Activated CD8-positive, alpha-beta memory T cell treated with anti-CD3 and anti-CD28 coated beads, Interleukin-2, amount 10 ng/mL, durations not matched to agents 7 days and 5 days (primary cell): ENCODE results near the gene TMEM30A. TPM values are rescaled to one million over a fixed set of nuclear protein-coding genes. Genes with fewer than 3 reads are reported as not detected.

ENCODE experiments used
- ATAC-seq: fragments of 150-1000 bp; cut with Tn5 transposase; one replicate; pipeline ENCODE4 v1.10.0; 2021; ENCODE audit warnings: moderate library complexity
- CTCF ChIA-PET: fragments of 350-600 bp; sonication (Branson Sonifier 250); formaldehyde crosslinking; loops from one replicate; lab custom pipeline; 2021; ENCODE audit warnings: antibody characterized with exemption; lab: Charles Lee
- DNase-seq: peaks from one replicate; pipeline ENCODE4 v3.0.0-alpha.2; 2020
- H3K27ac Mint-ChIP-seq: one replicate; pipeline ENCODE4 v1.8.0; 2021; ENCODE audit warnings: mild to moderate bottlenecking, mixed read lengths
- H3K27me3 Mint-ChIP-seq: one replicate; pipeline ENCODE4 v1.8.0; 2021; ENCODE audit warnings: mixed read lengths
- H3K36me3 Mint-ChIP-seq: one replicate; pipeline ENCODE4 v1.8.0; 2021; ENCODE audit warnings: mild to moderate bottlenecking, mixed read lengths
- H3K4me1 Mint-ChIP-seq: one replicate; pipeline ENCODE4 v1.8.0; 2021; ENCODE audit warnings: mixed read lengths
- H3K4me3 Mint-ChIP-seq: one replicate; pipeline ENCODE4 v1.8.0; 2021; ENCODE audit warnings: mild to moderate bottlenecking, moderate library complexity, mixed read lengths
- H3K9me3 Mint-ChIP-seq: one replicate; pipeline ENCODE4 v1.8.0; 2022; ENCODE audit warnings: low read depth, mixed read lengths
- total RNA-seq, 2 experiments: library from RNA; stranded (reverse); gene quantifications; one replicate each; pipeline ENCODE4 v1.2.3, GENCODE V29; 2021

The TMEM30A gene
- total RNA-seq = 10 to 100 TPM; 39.9 to 54.4 TPM

DNA sequence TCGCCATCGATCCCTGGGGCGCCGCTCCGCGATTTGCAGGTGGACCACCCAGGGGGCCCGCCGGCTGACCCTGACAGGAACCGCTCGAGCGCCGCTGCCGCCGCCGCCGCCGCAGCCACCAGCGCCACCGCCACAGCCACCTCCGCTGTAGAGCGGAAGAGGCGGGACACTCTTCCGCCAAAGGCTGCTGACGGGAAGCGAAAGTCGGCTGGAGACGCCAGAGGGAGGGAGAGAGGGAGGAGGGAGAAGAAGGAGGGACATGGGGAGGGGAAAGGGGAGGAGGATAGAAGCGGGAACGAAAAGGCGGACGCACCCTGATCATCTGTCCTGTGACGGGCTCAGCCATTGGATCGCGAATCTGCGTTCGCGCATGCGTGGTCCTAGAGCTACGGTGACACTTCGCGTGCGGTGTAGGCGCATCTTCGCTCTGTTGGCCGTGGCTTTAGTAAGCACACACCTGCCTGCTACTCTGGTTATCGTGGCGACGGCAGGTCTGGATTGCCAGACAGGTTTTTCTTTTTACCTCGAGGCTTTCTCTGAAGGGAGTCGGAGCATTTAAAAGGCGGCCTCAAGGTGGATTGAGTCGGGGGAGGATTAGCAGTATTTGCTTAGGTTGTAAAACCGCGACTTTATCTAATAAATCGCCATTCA lies at the start of gene TMEM30A:
Gene TMEM30A, minus strand, starts transcription at position 161 of the 651 bp plus-strand sequence. Its CDS starts 154 bp downstream, at position 7.
- ATAC-seq = peak; percentile 95
- peak; percentile 98 for DNase-seq
- Mint-ChIP-seq H3K4me1 (peaks cover 46% of the 10 kb centered on the region), H3K9me3 (no peaks in the 10 kb centered on the region), H3K4me3 (no peak within 1 kb of the TSS), H3K36me3 (peaks cover 8% of the 10 kb centered on the region), H3K27me3 (no peaks in the 10 kb centered on the region), H3K27ac (no peak within 1 kb of the TSS)
- CTCF ChIA-PET = interaction anchor here (1.0 to 1.9 kb wide), 6 partner anchors 9 to 18 kb away, joined by 5 to 6 read pairs (median 5); no protein-coding TSS in a partner anchor

DNA sequence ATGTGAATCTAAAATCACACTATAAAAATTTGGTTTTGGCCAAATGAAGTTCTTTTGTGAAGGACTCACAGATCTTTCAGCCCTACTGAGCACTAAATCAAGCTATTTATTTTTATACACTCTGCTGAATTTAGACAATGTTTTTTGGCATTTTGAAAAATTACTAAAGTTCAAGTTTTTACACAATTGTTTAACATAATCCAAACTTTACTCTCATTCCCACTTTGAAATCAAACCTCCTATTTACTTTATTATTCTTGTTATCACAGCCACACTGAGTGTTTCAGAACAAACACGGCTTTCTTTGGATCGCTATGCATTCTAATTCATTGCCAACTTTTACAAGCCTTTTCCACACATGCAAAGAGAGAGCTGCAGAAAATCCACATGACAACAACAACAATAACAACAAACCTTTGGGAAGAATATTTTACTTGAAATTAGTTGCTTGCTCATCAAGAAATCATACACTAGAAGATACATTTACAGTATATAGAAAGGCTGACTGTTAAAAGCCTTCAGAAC lies 49.1 kb upstream of the TMEM30A start:
- Mint-ChIP-seq H3K9me3 (no peaks in the 10 kb centered on the region), H3K4me3 (no peak overlapping the region), H3K27ac (no peak overlapping the region), H3K36me3 (no peaks in the 10 kb centered on the region), H3K27me3 (peaks cover 18% of the 10 kb centered on the region), H3K4me1 (peaks cover 4% of the 10 kb centered on the region)
- CTCF ChIA-PET = no interaction called here
- DNase-seq = no peak
- no peak for ATAC-seq

DNA sequence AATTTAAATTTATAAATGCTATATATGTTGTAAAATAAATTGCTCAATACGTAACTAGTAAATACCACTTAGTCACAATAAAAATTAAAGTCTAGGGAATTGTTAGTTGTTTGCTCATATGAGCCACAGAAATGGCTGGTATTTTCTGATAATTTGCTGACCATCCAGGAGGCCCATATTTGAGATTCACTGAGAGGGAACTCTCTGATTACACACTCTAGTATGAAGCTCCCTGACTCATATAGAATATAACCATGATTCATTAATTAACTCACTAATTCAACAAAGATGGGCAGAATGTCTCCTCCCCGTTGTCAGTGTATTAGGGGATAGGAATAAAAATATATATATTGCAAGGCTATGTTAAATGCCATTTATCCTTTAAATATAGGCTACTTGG lies 46.6 kb upstream of the TMEM30A start:
- no peak overlapping the region for H3K27ac Mint-ChIP-seq
- ATAC-seq (no peak), DNase-seq (no peak)
- no peaks in the 10 kb centered on the region for H3K36me3 Mint-ChIP-seq
- H3K27me3 Mint-ChIP-seq = peaks cover 19% of the 10 kb centered on the region
- CTCF ChIA-PET = no interaction called here
- H3K4me1 Mint-ChIP-seq = no peaks in the 10 kb centered on the region
- H3K4me3 Mint-ChIP-seq = no peak overlapping the region
- no peaks in the 10 kb centered on the region for H3K9me3 Mint-ChIP-seq

GRCh38 chr6:75329703-75330102 lies 45.1 kb upstream of the TMEM30A start:
- ATAC-seq (no peak), DNase-seq (no peak)
- CTCF ChIA-PET = interaction anchor here (1.4 kb wide), 1 partner anchor 32 kb away, joined by 4 read pairs; no protein-coding TSS in a partner anchor
- Mint-ChIP-seq H3K27ac (no peak overlapping the region), H3K9me3 (no peaks in the 10 kb centered on the region), H3K4me1 (no peaks in the 10 kb centered on the region), H3K27me3 (peaks cover 21% of the 10 kb centered on the region), H3K4me3 (no peak overlapping the region), H3K36me3 (no peaks in the 10 kb centered on the region)

DNA sequence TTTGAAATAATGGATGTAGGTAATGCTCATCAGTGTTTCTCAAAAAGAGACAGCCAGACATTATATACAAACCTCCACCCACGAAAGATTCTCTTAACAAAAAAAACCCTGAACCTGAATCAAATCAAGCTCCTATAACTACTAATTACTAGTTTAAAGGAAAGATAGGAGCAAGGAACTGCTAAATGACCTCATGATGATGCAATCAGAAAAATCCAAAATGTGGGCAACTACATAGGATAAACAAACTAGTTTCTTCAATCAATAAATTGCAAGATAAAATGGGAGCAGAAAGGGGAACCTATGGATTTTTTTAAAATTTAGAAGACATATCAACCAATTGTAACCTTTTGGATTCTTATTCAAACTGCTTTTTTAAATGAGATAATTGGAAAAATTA lies 43.2 kb upstream of the TMEM30A start:
- no peak for DNase-seq
- no peaks in the 10 kb centered on the region for H3K4me1 Mint-ChIP-seq
- H3K36me3 Mint-ChIP-seq = no peaks in the 10 kb centered on the region
- CTCF ChIA-PET = no interaction called here
- H3K27me3 Mint-ChIP-seq = peaks cover 22% of the 10 kb centered on the region
- no peak overlapping the region for H3K27ac Mint-ChIP-seq
- no peaks in the 10 kb centered on the region for H3K9me3 Mint-ChIP-seq
- ATAC-seq = no peak
- no peak overlapping the region for H3K4me3 Mint-ChIP-seq

GRCh38 chr6:75326557-75327258 lies 42.1 kb upstream of the TMEM30A start:
- no peaks in the 10 kb centered on the region for H3K9me3 Mint-ChIP-seq
- peaks cover 21% of the 10 kb centered on the region for H3K27me3 Mint-ChIP-seq
- no peak overlapping the region for H3K4me3 Mint-ChIP-seq
- H3K4me1 Mint-ChIP-seq = no peaks in the 10 kb centered on the region
- ATAC-seq (no peak), DNase-seq (no peak)
- CTCF ChIA-PET = no interaction called here
- H3K36me3 Mint-ChIP-seq = no peaks in the 10 kb centered on the region
- no peak overlapping the region for H3K27ac Mint-ChIP-seq

- Mint-ChIP-seq H3K4me1 (no peaks in the 10 kb centered on the region), H3K4me3 (no peak overlapping the region), H3K36me3 (no peaks in the 10 kb centered on the region), H3K27ac (no peak overlapping the region), H3K9me3 (no peaks in the 10 kb centered on the region), H3K27me3 (peaks cover 21% of the 10 kb centered on the region)
- CTCF ChIA-PET = interaction anchor here (1.6 kb wide), 1 partner anchor 22 kb away, joined by 4 read pairs; no protein-coding TSS in a partner anchor
- no peak for ATAC-seq
- no peak for DNase-seq
Measured at GRCh38 chr6:75318900-75319299, 34.3 kb upstream of the TMEM30A start.

DNA sequence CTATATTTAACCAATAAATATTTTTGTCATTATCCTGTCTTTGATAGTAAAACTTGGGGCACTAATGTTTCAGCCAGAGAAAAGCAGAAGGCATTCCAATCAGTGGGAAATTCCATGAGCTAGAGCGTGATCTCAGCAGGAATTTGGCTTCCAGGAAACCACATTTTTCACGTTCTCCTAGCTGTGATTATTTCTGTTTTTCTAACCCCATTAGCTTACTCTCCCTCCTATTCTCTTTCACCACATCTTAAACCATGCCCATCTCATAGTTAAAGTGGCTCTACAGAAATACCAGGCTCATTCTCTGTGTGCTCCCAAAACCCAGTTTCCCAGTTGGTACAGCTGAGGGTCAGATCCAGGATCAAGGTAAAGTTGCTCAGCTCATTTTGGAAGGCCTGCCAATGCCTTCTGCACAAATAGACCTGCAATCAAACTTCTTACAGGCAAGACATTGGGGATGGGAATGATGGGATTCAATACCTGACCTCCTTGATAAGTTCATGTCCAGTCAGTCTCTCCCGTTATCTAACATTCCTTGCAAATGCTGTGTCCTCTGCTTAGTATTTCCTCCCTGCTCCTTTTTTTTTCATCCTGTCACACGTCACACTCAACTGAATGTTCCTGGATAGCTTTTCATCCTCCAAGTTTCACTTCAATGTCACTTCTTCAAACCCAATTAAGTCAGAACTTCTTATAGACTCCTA lies 33.1 kb upstream of the TMEM30A start:
- Mint-ChIP-seq H3K27me3 (peaks cover 33% of the 10 kb centered on the region), H3K9me3 (no peaks in the 10 kb centered on the region), H3K36me3 (no peaks in the 10 kb centered on the region), H3K27ac (no peak overlapping the region), H3K4me1 (no peaks in the 10 kb centered on the region), H3K4me3 (no peak overlapping the region)
- ATAC-seq = no peak
- CTCF ChIA-PET = no interaction called here
- no peak for DNase-seq

- H3K27me3 Mint-ChIP-seq = peaks cover 33% of the 10 kb centered on the region
- no peak overlapping the region for H3K4me3 Mint-ChIP-seq
- no peaks in the 10 kb centered on the region for H3K9me3 Mint-ChIP-seq
- no peak for ATAC-seq
- CTCF ChIA-PET = no interaction called here
- H3K27ac Mint-ChIP-seq = no peak overlapping the region
- no peaks in the 10 kb centered on the region for H3K4me1 Mint-ChIP-seq
- no peak for DNase-seq
- no peaks in the 10 kb centered on the region for H3K36me3 Mint-ChIP-seq
Measured at GRCh38 chr6:75315978-75316377, 31.4 kb upstream of the TMEM30A start.

DNA sequence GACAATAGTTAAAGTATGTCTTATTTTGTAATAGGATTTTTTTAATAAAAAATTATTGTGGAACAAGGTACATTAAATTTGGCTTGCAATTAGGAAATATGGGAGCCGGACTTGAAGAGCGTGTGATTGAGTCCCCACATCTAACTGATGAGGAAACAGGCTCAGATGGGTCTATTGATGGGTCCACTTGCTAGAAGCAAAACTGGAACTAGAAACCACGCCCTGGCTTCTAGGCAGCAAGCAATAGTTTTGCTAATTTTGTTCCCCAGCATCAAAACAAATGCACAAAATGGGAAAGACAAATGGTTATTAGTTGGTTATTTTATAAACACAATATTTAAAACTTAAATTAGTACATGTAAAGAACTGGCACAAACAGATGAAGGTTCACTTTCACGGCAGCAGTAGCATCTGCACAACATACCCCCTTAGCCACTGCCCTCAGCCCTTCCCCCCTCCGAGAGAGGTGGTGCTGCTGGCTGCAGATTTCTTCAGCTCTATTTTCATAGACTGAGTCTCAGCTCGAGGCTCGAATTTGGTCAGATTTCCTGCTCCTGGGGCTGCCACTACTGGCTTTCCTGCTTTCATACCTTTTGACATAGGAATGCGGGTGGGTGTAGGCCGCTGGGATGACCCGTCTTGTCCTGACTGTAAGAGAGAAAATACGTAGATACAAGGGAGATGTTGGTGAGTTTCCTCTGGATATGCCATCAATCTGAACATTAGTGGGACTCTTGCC lies 23.8 kb upstream of the TMEM30A start:
- peaks cover 1% of the 10 kb centered on the region for H3K36me3 Mint-ChIP-seq
- CTCF ChIA-PET = interaction anchor here (0.8 to 1.2 kb wide), 2 partner anchors 11 to 220 kb away, joined by 3 read pairs; no protein-coding TSS in a partner anchor
- ATAC-seq = no peak
- DNase-seq = no peak
- no peak overlapping the region for H3K27ac Mint-ChIP-seq
- no peaks in the 10 kb centered on the region for H3K9me3 Mint-ChIP-seq
- peaks cover 24% of the 10 kb centered on the region for H3K27me3 Mint-ChIP-seq
- peaks cover 3% of the 10 kb centered on the region for H3K4me1 Mint-ChIP-seq
- no peak overlapping the region for H3K4me3 Mint-ChIP-seq

DNA sequence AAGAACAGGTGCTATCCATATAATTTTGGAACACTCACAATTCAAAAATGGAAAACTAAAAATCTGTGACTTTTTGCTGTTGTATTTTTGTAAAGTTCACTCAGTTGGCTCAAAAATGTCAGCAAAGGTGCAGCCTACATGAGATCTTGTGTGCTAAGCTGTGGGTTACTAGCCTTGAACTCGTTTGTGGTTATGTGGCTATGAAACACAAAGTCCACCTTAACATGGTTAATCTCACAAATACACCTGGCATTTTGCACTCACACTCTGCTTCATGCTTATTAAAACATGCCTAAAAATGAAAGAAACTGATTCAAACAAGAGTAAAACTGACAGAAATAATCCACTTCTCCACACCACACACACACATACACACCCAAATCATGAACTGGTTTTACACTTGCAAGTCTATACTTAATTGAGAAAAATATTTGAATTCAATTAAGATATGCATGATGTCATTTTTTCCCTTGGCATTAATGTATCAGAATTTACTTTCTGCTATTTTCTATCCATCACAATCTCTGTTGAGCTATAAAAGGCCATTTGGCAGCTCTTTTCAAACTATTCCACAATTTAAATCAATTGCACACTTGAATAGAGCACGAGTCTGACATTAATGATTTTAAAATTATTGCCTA lies 22.9 kb upstream of the TMEM30A start:
- Mint-ChIP-seq H3K4me3 (no peak overlapping the region), H3K4me1 (peaks cover 3% of the 10 kb centered on the region), H3K9me3 (no peaks in the 10 kb centered on the region), H3K36me3 (peaks cover 1% of the 10 kb centered on the region), H3K27me3 (peaks cover 16% of the 10 kb centered on the region), H3K27ac (no peak overlapping the region)
- no peak for DNase-seq
- ATAC-seq = no peak
- CTCF ChIA-PET = interaction anchor here (1.2 kb wide), 1 partner anchor 10 kb away, joined by 3 read pairs; no protein-coding TSS in a partner anchor

DNA sequence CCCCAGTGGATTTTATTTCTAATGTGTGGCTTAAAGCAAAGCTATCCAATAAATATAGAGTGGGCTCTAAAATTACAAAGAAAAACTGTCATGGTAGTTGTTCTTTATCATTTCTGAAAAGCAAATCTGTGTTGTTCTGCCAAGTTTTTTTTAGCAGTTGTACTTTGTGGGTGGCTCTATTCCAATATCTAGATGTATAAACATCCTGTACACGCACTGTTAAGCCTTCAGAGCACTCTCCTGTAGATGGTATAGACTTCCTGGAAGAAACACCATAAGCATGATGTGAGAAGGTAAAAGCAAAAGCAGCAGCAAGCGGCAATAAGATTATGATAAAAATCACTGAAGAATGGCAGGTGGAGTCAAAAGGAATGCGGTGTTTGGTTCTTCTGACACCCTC lies 21.5 kb upstream of the TMEM30A start:
- no peak overlapping the region for H3K27ac Mint-ChIP-seq
- H3K4me3 Mint-ChIP-seq = no peak overlapping the region
- ATAC-seq (no peak), DNase-seq (no peak)
- peaks cover 13% of the 10 kb centered on the region for H3K27me3 Mint-ChIP-seq
- H3K36me3 Mint-ChIP-seq = peaks cover 1% of the 10 kb centered on the region
- H3K9me3 Mint-ChIP-seq = no peaks in the 10 kb centered on the region
- H3K4me1 Mint-ChIP-seq = peaks cover 3% of the 10 kb centered on the region
- CTCF ChIA-PET = interaction anchor here (1.1 kb wide), 2 partner anchors 11 to 39 kb away, joined by 3 read pairs; no protein-coding TSS in a partner anchor
